ENCODE measurements around the gene MYH11.
"Not testable (repeated sequence)": the region's sequence is repeated elsewhere in the genome, so short reads cannot be mapped to it uniquely, and the experiment has no call there.

The MYH11 gene

DNA sequence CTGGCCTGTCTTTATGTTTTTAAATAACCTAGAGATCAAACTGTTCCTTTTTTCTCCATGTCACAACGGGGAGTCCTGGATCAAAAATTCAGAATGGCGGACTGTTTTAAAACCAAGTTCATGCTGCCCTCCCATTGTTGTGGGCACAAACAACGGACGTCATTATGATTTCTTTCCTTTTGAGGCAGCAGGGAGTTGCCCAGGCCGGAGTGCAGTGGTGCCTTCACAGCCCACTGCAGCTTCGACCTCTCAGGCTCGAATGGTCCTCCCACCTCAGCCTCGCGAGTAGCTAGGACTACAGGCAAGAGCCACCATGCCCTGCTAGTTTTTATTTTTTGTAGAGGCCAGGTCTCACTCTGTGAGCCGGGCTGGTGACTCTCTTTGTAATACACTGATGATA is 180.3 kb downstream of the MYH11 start:
- peaks cover 58% of the 10 kb centered on the region for H3K36me3 ChIP-seq
- H3K4me3 ChIP-seq (ENCODE audit: low read depth in 1 of 2, low read length in 1 of 2), result no peak overlapping the region
- H3K9me3 ChIP-seq, result no peaks in the 10 kb centered on the region
- peaks cover 34 to 44% of the 10 kb centered on the region in 2 experiments for H3K4me1 ChIP-seq (ENCODE audit: control insufficient read depth in 1 of 2, insufficient read depth in 1 of 2, low read depth in 1 of 2, low read length in 1 of 2)
- H3K27ac ChIP-seq, result no peak overlapping the region
- TF ChIP-seq, protein P1, sequence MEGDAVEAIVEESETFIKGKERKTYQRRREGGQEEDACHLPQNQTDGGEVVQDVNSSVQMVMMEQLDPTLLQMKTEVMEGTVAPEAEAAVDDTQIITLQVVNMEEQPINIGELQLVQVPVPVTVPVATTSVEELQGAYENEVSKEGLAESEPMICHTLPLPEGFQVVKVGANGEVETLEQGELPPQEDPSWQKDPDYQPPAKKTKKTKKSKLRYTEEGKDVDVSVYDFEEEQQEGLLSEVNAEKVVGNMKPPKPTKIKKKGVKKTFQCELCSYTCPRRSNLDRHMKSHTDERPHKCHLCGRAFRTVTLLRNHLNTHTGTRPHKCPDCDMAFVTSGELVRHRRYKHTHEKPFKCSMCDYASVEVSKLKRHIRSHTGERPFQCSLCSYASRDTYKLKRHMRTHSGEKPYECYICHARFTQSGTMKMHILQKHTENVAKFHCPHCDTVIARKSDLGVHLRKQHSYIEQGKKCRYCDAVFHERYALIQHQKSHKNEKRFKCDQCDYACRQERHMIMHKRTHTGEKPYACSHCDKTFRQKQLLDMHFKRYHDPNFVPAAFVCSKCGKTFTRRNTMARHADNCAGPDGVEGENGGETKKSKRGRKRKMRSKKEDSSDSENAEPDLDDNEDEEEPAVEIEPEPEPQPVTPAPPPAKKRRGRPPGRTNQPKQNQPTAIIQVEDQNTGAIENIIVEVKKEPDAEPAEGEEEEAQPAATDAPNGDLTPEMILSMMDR (IDR thresholded peaks at IDR 0.05), result no peak
- H3K27me3 ChIP-seq, result no peaks in the 10 kb centered on the region

DNA sequence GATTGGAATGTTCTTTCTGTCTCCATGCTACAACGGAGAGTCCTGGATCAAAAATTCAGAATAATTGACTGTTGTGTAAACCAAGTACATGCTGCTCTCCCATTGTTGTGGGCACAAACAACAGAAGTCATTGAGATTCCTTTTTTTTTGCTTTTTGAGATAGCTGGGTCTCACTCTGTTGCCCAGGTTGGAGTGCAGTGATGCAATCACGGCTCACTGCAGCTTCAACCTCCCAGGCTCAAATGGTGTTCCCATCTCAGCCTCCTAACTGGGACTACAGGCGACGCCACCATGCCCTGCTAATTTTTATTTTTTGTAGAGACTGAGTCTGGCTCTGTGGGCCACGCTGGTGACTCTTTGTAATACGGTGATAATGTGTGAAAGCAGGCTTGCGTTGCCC is 182.3 kb downstream of the MYH11 start:
- Histone ChIP-seq H3K9me3 (no peaks in the 10 kb centered on the region), H3K27me3 (no peaks in the 10 kb centered on the region), H3K36me3 (peaks cover 56% of the 10 kb centered on the region), H3K4me1 (ENCODE audit: control insufficient read depth in 1 of 2, insufficient read depth in 1 of 2, low read depth in 1 of 2, low read length in 1 of 2) (peaks cover 54 to 64% of the 10 kb centered on the region in 2 experiments), H3K4me3 (ENCODE audit: low read depth in 1 of 2, low read length in 1 of 2) (peak overlapping the region in 1 of 2 experiments; percentile 63), H3K27ac (peak overlapping the region; percentile 99)
- TF ChIP-seq, protein P1 (IDR thresholded peaks at IDR 0.05), result no peak

DNA sequence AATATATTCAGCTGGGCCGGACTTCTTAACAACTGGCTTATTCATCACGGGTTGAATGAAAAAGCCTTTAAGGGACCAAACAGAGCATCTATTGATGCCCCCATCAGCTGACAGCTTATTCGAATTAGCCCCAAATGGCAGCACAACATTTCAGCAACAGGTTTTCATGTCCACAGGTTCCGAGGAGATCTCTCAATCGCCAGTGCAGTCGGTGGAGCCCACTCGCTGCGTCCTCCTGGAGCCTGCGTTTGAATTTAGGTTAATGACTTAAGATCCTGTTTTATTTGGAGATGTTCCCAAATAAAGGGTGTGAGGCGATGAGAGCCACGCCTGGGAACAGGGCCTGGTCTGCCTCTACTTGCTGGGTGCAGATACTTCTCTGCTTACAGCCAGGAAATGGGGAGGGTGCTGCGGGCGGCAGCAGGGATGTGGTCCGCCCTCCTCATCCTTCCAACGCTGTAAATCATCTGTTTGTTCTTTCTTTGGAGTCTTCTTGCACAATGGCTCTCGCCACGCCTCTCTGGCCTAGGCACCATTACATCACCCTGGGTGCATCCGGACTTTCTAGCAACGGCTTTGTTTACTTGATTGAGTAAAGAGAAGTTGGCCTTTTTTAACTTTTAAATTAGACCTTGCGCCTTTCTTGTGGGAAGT is 184.2 kb downstream of the MYH11 start:
- Histone ChIP-seq H3K9me3 (no peaks in the 10 kb centered on the region), H3K4me1 (ENCODE audit: control insufficient read depth in 1 of 2, insufficient read depth in 1 of 2, low read depth in 1 of 2, low read length in 1 of 2) (peaks cover 54 to 64% of the 10 kb centered on the region in 2 experiments), H3K27me3 (no peaks in the 10 kb centered on the region), H3K4me3 (ENCODE audit: low read depth in 1 of 2, low read length in 1 of 2) (peak overlapping the region; percentile 60 to 63), H3K36me3 (peaks cover 55% of the 10 kb centered on the region), H3K27ac (peak overlapping the region; percentile 99)
- TF ChIP-seq, protein P1 (IDR thresholded peaks at IDR 0.05), result peak; percentile 29

DNA sequence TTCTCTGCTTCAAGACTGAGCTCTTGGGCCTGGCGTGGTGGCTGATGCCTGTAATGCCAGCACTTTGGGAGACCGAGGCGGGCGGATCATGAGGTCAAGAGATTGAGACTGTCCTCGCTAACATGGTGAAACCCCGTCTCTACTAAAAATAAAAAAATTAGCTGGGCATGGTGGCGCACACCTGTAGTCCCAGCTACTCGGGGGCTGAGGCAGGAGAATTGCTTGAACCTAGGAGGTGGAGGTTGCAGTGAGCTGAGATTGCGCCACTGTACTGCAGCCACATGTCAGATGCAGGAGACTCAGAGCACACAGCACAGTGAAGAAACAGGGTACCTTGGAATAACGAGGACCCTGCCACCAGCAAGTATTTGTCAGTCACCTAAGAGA is 184.7 kb downstream of the MYH11 start:
- H3K4me3 ChIP-seq (ENCODE audit: low read depth in 1 of 2, low read length in 1 of 2), result peak overlapping the region; percentile 60 to 63
- H3K4me1 ChIP-seq (ENCODE audit: control insufficient read depth in 1 of 2, insufficient read depth in 1 of 2, low read depth in 1 of 2, low read length in 1 of 2), result peaks cover 54 to 64% of the 10 kb centered on the region in 2 experiments
- peaks cover 55% of the 10 kb centered on the region for H3K36me3 ChIP-seq
- peak overlapping the region; percentile 99 for H3K27ac ChIP-seq
- not testable (repeated sequence) for H3K27me3 ChIP-seq, H3K9me3 ChIP-seq

DNA sequence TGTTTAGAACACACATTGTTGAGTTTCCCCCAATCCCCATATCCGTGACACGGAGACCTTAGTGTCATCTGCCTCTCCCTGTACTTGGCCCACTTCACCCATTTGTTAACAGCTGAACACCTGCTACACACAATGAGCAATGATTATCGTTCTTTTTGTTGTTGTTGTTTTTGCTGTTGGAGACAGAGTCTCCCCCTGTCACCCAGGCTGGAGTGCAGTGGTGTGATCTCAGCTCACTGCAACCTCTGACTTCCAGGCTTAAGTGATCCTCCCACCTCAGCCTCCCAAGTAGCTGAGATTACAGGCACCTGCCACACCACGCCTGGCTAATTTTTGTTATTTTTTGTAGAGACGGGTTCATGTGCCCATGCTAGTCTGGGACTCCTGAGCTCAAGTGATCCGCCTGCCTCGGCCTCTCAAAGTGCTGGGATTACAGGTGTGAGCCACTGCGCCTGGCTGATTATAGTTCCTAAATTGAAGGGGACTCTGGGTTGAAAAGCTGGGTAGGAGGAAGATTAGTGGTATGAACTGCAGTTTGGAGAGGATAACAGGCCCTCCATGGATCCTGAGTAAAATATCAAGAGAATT is 185.2 kb downstream of the MYH11 start:
- no peaks in the 10 kb centered on the region for H3K9me3 ChIP-seq
- H3K27ac ChIP-seq, result peak overlapping the region; percentile 99
- TF ChIP-seq, protein P1 (IDR thresholded peaks at IDR 0.05), result no peak
- peaks cover 55% of the 10 kb centered on the region for H3K36me3 ChIP-seq
- no peaks in the 10 kb centered on the region for H3K27me3 ChIP-seq
- H3K4me3 ChIP-seq (ENCODE audit: low read depth in 1 of 2, low read length in 1 of 2), result peak overlapping the region; percentile 60 to 63
- H3K4me1 ChIP-seq (ENCODE audit: control insufficient read depth in 1 of 2, insufficient read depth in 1 of 2, low read depth in 1 of 2, low read length in 1 of 2), result peaks cover 54 to 64% of the 10 kb centered on the region in 2 experiments

DNA sequence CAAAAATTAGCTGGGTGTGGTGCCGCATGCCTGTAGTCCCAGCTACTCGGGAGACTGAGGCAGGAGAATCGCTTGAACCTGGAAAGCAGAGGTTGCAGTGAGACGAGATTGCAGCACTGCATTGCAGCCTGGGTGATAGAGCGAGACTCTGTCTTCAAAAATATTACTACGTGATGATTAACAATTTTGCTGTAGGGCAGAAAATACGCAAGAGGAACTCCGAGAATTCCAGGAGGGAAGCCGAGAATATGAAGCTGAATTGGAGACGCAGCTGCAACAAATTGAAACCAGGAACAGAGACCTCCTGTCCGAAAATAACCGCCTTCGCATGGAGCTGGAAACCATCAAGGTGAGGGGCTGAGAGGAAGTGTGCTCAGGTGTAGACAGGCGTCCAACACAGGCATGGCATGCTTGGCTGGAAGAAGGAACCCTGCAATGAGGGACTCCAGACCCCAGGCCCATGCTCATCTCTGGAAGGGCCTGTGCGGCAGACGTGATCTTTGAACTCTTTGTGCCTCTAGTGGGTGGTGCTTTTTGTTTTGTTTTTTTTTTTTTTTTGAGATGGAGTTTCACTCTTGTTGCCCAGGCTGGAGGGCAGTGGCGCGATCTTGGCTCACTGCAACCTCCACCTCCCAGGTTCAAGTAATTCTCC is 189.6 kb downstream of the MYH11 start:
- Histone ChIP-seq H3K4me1 (ENCODE audit: control insufficient read depth in 1 of 2, insufficient read depth in 1 of 2, low read depth in 1 of 2, low read length in 1 of 2) (peaks cover 27% of the 10 kb centered on the region in 2 experiments), H3K36me3 (peaks cover 79% of the 10 kb centered on the region), H3K27me3 (no peaks in the 10 kb centered on the region), H3K9me3 (no peaks in the 10 kb centered on the region), H3K4me3 (ENCODE audit: low read depth in 1 of 2, low read length in 1 of 2) (no peak overlapping the region), H3K27ac (no peak overlapping the region)
- TF ChIP-seq, protein P1 (IDR thresholded peaks at IDR 0.05), result no peak
